ENCODE measurements around the gene SETD3. TPM values are rescaled to one million over a fixed set of nuclear protein-coding genes. Genes with fewer than 3 reads are reported as not detected.
A peak's percentile ranks its signal among the peaks of the same experiment; 100 is the strongest.

SETD3 gene
- total and polyA plus RNA-seq, 8 donors, result 14.0 to 32.7 (median 28.1) TPM

- FAIRE-seq (no peak), DNase-seq (no peak), ATAC-seq (peak in 2 of 4 donors; percentile 0 to 1)
- TF ChIP-seq CTCF (IDR thresholded peaks at IDR 0.05), result no peak
- Histone ChIP-seq H3K9me3 (no peaks in the 10 kb centered on the region), H3K27ac (peak overlapping the region; percentile 61 to 87 (median 82)), H3K36me3 (no peaks in the 10 kb centered on the region), H3K4me3 (peak overlapping the region; percentile 81 to 88 (median 86)), H3K4me1 (peaks cover 20 to 43% (median 26%) of the 10 kb centered on the region in 3 donors), H3K27me3 (no peaks in the 10 kb centered on the region)
- 0 to 1% methylated on average over 17 of the region's 17 CpGs for WGBS, 2 donors
- intact Hi-C loops (cut with DNase I), result no loop called here
Observed at GRCh38 chr14:99481745-99482099, 1.1 kb upstream of the SETD3 start.

DNA sequence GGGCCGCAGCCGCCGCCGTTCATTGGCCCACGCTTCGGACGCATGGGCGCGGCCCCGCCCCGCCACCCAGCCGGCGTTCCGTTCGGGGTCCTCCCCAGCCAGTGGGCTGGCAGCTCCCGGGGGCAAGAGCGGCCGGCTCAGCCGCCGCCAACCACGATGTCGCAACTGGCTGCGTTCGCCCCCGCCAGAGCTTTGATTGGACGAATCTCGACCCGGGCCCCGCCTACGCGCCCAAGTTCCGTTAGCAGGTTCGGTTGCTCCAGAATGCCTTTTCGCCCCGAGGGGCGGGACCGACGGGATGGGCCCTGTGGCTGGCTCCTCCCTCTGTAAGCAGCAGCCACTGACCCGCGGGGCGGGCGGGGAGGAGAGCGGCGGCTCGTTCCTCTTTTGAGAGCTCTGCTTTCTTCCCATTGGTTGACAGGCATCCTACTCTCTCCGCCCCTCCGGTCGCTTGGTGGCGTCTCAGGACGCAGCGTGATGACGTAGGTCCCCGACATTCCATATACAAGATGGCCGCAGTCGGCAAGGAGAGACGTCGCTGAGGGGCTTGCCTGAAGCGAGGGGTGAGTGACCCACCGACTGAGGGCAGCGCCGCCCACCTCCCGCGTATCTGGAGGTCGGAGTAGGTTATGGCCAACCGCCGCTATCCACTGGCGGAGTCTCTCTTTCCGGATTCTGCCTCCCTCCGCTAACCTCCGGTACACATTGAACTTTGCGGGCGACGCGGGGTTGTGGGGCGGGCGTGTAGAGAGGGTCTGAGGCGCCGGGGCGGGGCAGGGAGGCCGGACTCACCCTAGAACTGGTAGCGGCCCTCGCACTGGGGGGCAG lies 472 bp upstream of the SETD3 start, which contains the start of gene CCNK:
CCNK (plus strand) TSS at position 493 of the 828 bp plus-strand sequence. CDS start 11,269 bp downstream, outside the sequence.
- Histone ChIP-seq H3K4me1 (peaks cover 20 to 43% (median 30%) of the 10 kb centered on the region in 3 donors), H3K27me3 (no peaks in the 10 kb centered on the region), H3K36me3 (no peaks in the 10 kb centered on the region), H3K27ac (peak within 1 kb of the TSS; percentile 69 to 87 (median 82)), H3K9me3 (no peaks in the 10 kb centered on the region), H3K4me3 (peak within 1 kb of the TSS; percentile 81 to 92 (median 87))
- TF ChIP-seq CTCF (IDR thresholded peaks at IDR 0.05), result no peak
- intact Hi-C loops (cut with DNase I), result no loop called here
- ATAC-seq (peak; percentile 90 to 96 (median 92)), DNase-seq (peak; percentile 98 to 100 (median 100)), FAIRE-seq (peak; percentile 98)
- WGBS, 2 donors, result 0% methylated on average over 52 to 82 of the region's 82 CpGs

DNA sequence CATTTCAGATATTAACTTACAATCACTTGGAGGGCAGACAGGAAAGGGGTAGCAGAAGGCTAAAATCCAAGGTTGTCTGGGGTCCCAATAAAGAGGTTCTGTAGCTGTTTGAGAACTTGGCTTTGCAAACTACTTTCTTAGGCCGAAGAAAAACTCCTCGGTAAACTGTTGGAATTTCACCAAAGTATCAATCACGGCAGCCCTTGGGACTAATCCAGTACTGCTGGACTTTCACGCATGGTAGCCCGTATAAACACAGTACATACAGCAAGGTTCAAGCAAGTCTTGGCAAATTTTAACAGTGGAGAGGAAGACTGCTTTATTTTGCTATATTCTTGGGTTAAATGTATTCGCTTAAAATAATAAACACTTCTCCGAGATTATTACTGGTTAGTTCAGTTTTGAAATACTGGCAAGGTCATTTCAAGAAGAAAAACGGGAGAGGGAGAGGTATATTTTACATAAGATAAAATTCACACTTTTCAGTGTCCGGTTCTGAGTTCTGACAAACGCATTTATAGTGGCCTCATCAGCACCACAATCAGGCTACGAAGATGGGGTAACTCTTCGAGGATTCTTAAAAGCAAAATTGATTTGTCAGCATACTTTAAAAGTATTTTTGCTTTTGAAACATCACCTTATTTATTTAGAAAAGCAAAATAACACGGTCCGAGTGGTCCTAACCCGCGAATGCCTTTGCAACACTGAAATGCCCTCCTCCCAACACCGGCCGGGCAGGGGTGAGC lies 1.3 kb downstream of the SETD3 start:
- no peak for ATAC-seq
- Histone ChIP-seq H3K9me3 (no peaks in the 10 kb centered on the region), H3K27ac (peak overlapping the region in 3 of 4 donors; percentile 77 to 82 (median 80)), H3K4me1 (peaks cover 20 to 55% (median 37%) of the 10 kb centered on the region in 3 donors), H3K4me3 (peak overlapping the region; percentile 69 to 92 (median 87)), H3K27me3 (no peaks in the 10 kb centered on the region), H3K36me3 (no peaks in the 10 kb centered on the region)
- no peak for FAIRE-seq
- intact Hi-C loops (cut with DNase I), result no loop called here
- 3% methylated on average over 18 of the region's 18 CpGs for WGBS, 2 donors
- no peak for DNase-seq
- TF ChIP-seq CTCF (IDR thresholded peaks at IDR 0.05), result no peak

- Histone ChIP-seq H3K4me1 (peaks cover 20 to 48% (median 33%) of the 10 kb centered on the region in 3 donors), H3K27me3 (no peaks in the 10 kb centered on the region), H3K27ac (no peak overlapping the region), H3K9me3 (no peaks in the 10 kb centered on the region), H3K36me3 (no peaks in the 10 kb centered on the region), H3K4me3 (no peak overlapping the region)
- ATAC-seq (no peak), DNase-seq (no peak), FAIRE-seq (no peak)
- TF ChIP-seq CTCF (IDR thresholded peaks at IDR 0.05), result no peak
- 41 to 42% methylated on average over 4 of the region's 4 CpGs for WGBS, 2 donors
- intact Hi-C loops (cut with DNase I), result no loop called here
Observed at GRCh38 chr14:99478128-99478527, 2.5 kb downstream of the SETD3 start.
